ENCODE measurements around the gene F2RL1.

- TF ChIP-seq, protein P1, sequence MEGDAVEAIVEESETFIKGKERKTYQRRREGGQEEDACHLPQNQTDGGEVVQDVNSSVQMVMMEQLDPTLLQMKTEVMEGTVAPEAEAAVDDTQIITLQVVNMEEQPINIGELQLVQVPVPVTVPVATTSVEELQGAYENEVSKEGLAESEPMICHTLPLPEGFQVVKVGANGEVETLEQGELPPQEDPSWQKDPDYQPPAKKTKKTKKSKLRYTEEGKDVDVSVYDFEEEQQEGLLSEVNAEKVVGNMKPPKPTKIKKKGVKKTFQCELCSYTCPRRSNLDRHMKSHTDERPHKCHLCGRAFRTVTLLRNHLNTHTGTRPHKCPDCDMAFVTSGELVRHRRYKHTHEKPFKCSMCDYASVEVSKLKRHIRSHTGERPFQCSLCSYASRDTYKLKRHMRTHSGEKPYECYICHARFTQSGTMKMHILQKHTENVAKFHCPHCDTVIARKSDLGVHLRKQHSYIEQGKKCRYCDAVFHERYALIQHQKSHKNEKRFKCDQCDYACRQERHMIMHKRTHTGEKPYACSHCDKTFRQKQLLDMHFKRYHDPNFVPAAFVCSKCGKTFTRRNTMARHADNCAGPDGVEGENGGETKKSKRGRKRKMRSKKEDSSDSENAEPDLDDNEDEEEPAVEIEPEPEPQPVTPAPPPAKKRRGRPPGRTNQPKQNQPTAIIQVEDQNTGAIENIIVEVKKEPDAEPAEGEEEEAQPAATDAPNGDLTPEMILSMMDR (IDR thresholded peaks at IDR 0.05; ENCODE audit: insufficient read depth, low read depth, low read length) = no peak
- TF ChIP-seq EZH2 (IDR thresholded peaks at IDR 0.05; ENCODE audit: insufficient read depth, low read length) = no peak
Measured at GRCh38 chr5:76776391-76776790, 42.4 kb upstream of the F2RL1 start.
